ENCODE results near the gene CDC14B.
"Not testable (repeated sequence)": the region's sequence is repeated elsewhere in the genome, so short reads cannot be mapped to it uniquely, and the experiment has no call there.

The CDC14B gene

GRCh38 chr9:96524764-96525163, 94.9 kb downstream of the CDC14B start:
- no peak for DNase-seq

DNA sequence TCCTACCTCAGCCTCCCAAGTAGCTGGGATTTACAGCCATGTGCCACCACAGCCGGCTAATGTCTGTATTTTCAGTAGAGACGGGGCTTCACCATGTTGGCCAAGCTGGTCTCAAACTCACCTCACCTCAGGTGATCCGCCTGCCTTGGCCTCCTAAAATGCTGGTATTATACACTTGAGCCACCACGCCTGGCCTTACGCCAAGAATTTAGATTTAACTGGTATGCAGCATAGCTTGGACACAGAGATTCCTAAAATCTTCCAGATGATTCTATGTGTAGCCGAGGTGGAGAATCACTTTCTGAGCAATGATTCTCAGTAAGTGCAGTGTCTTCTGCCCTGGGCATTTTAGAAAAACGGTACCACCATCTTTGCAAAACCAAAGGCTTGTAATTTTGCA, 95.6 kb downstream of the CDC14B start:
- DNase-seq, result no peak

GRCh38 chr9:96523374-96523773, 96.3 kb downstream of the CDC14B start:
- DNase-seq, result no peak

GRCh38 chr9:96522366-96522765, 97.3 kb downstream of the CDC14B start:
- no peak for DNase-seq

DNA sequence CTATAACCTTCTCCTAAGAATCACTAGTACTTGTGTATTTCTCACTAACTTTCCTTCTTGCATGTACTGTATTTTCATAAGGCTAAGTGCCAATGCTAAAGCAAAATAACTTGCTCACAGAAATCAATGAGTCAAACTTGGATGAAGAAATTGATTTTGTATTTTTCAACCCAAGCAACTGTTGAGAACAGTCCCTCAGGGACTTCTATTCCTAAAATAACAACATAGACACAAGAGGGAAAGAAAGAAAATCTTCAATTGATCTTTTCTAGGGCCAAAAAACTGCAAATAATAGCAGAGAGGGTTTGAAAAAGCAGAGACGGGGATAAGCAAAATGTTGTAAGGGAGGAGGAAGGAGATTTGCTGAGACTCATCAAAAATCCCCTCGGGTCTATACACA, 99.9 kb downstream of the CDC14B start:
- DNase-seq, result no peak

- DNase-seq, result no peak
Observed at GRCh38 chr9:96519095-96519494, 100.5 kb downstream of the CDC14B start.

DNA sequence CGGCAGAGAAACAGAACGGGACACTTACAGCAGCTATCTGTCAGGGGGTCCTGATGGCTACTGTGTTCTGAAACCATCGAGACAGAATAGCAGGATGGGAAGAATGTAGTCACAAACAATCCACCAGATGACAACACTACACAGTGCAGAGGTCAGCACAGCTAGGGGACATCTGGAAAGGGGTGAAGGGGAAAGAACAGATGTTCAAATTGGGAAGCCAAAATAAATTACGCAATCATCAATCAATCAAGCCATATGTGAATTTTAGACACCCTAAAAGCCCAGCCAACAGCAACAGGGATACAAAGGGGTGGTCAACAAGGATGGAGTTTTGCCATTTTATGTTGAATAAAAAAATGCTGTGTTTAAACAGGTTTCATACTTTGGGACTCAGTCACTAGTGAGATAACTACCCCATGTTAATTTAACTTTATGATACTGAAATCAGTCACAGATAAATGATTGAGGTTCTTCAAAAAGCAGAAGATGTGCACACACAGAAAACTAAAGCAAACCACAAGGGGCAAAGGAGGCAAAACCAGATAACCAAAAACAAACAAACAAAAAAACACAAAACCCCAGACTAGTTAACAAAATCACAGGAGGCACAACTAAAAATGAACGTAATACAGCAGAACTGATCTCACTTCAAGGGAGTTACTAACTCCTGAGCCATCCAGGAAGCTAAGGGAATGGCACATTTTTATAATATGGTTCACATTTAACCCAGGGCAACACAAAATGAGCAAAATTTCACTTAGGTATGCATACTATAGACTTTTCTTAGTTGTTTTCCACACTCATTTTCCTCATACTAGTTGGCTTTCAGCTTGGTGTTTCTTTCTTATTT, 103.8 kb downstream of the CDC14B start:
- no peak for DNase-seq

- DNase-seq, result no peak
Observed at GRCh38 chr9:96514800-96515158, 104.9 kb downstream of the CDC14B start.

DNA sequence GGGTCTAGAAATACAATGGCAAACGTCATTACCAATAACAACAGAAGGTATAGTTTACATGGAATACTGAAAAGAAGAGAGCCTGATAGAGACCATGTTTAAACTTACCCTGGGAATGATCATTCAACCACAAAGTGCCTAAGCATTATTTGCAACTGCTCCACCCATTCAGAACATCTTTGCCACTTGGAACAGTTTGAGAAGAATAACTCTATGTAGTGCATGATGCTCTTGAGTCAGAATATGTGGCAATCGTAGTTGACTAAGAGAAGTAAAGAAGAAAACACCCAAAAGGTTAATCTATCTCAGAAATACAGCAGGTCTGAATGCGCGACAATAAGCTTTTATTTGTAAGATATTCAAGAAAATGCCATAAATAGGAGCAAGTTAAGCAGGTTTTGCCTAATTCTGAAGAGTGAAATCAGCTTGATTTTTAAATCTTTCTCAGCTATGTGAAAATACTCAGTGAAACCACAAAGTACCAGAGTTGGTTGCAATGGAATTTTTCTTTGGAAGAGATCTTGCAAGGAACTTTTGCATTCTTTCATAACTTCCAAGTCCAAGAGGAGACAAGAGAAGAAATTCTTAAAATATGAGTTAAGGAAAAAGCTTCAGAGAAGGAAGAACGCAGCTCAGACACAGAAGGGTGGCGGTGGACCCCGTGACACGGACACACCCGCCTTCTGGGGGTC, 105.4 kb downstream of the CDC14B start:
- DNase-seq, result no peak

GRCh38 chr9:96513622-96514021, 106.0 kb downstream of the CDC14B start:
- DNase-seq, result no peak

DNA sequence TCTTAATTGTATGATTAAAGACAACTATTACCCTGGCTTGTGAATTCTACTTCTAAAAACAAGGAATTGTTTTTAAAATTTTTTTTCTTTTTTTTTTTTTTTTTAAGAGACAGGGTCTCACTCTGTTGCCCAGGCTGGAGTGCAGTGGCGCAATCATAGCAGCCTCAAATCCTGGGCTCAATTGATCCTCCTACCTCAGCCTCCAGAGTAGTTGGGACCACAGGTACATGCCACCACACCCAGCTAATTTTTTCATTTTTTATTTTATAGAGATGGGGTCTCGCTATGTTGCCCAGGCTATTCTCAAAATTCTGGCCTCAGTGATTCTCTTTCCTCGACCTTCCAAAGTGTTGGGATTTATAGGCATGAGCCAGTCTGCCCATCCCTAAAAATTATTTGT, 107.4 kb downstream of the CDC14B start:
- DNase-seq, result no peak

DNA sequence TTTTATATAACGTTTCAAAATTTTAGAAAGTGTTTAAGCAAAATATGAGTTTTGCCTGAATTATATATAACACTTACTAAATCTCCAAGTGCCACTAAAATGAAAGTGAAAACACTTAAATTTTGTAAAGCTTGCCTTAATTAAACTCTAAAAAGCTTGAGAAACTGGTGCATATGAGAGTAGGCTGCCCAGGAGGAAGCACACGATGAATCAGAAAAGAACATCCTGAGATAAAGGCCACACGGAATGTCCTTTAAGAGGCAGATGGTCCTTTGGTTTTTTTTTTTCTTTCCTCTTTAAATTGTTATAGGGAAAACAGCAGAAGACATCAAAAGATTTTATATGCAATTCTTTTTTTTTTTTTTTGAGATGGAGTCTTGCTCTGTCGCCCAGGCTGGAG, 109.4 kb downstream of the CDC14B start:
- no peak for DNase-seq

- no peak for DNase-seq
Observed at GRCh38 chr9:96509848-96510247, 109.8 kb downstream of the CDC14B start.

GRCh38 chr9:96509026-96509425, 110.6 kb downstream of the CDC14B start:
- no peak for DNase-seq

- DNase-seq, result no peak
Observed at GRCh38 chr9:96508227-96508940, 111.3 kb downstream of the CDC14B start.

GRCh38 chr9:96505316-96505991, 114.2 kb downstream of the CDC14B start:
- no peak for DNase-seq

- no peak for DNase-seq
Observed at GRCh38 chr9:96503918-96504317, 115.7 kb downstream of the CDC14B start.

- DNase-seq, result not testable (repeated sequence)
Observed at GRCh38 chr9:96503374-96503748, 116.3 kb downstream of the CDC14B start.

DNA sequence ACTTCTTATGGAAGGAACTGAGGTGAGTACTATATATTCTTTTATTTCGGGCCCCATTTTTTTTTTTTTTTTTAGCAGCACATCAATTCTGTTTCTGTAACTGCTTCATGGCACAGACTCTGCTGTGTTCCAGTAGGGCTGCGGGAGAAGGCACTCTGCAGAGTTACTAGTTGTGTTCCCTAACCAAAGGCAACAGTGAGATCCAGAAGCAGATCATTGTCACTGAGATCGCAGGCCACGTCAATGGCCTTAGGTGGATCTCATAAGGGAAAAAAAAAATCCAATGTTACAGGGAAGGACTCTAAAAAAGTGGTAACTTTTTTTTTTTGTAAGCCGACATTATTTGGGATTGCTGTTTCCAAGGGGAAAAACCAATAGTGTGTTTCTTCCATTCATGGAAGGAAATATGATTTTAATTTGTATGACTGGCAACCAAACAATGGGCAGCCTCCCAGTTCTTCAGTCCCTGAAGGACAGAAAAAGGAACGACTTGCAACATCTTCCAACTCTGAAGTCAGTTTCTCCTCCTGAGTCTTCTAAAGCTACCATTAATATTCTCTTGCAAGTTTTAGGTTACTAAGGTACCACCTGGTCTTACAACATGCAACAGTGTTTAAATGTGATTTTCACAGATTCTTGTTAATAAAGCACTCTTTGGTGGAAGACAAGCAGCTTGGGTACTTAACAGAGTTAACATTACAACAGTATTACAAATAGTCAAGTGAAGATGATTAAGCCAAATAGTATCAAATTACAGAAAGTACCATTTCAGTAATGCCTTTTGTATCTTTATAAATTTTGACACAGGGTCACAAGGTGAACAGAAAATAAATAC, 116.9 kb downstream of the CDC14B start:
- DNase-seq, result no peak

GRCh38 chr9:96501633-96502538, 117.8 kb downstream of the CDC14B start:
- DNase-seq, result no peak

Data from effector CD8-positive, alpha-beta T cell (primary cell).